ENCODE results near the gene TAF1D.
"Not testable (repeated sequence)": the region's sequence is repeated elsewhere in the genome, so short reads cannot be mapped to it uniquely, and the experiment has no call there.

TAF1D gene

DNA sequence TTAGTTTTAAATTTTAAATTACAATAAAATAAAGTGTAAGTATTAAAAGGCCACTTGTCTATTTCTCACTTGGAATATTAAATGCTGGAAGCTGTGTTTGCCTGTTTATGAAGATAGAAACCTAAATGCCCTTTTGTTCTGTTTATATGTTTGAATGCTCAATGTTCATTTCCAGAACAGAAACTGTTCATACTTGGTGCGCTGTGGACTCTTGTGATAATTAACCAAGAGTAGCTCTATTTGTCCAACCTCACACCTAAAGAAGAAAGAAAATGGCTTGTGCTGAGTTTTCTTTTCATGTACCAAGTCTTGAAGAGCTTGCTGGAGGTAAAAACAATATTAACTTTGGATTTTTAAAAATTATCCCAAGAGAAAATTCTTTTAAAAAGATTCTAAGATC, 5.8 kb upstream of the TAF1D start:
- DNase-seq (ENCODE audit: low spot score): no peak

DNA sequence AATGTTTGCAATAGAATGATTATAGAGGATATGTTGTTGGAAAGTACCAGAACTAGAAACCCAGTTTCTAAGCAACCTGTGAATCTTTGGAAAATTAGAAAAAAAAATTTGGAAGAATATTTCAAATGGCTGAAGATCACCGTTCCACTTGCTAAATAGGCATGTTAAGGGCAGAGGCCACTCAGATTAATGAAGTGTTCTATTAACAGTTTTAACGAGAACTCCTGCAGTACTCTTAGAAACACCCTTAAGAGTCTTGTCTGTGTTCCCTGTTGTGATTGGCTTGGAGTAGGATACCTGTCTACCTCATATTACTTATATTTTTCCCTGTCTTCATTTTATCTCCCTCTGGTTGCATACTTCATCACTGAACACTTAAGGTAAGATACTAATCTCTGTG, 4.8 kb upstream of the TAF1D start:
- no peak for DNase-seq (ENCODE audit: low spot score)

DNA sequence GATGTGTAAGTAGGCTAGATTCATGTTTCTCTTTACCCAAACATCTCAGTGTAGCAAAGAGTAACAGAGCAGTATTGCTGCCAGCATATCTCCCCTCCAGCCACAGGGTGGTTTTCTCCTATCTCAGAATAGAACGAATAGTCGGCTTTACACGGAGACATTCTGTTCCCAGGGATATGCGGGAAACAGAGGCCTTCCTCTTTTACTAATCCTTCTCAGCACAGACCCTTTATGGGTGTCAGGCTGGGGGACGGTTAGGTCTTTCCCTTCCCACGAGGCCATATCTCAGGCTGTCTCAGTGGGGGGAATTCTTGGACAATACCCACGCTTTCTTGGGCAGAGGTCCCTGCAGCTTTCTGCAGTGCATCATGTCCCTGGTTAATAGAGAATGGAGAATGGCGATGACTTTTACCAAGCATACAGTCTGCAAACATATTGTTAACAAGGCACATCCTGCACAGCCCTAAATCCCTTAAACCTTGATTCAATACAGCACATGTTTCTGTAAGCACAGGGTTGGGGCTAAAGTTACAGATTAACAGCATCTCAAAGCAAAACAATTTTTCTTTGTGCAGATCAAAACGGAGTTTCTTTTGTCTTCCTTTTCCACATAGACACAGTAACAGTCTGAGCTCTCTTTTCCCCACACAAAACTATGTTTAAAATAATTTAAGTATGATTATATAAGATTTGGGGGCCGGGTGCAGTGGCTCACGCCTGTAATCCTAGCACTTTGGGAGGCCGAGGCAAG, 3.9 kb upstream of the TAF1D start:
- DNase-seq (ENCODE audit: low spot score): not testable (repeated sequence)

DNA sequence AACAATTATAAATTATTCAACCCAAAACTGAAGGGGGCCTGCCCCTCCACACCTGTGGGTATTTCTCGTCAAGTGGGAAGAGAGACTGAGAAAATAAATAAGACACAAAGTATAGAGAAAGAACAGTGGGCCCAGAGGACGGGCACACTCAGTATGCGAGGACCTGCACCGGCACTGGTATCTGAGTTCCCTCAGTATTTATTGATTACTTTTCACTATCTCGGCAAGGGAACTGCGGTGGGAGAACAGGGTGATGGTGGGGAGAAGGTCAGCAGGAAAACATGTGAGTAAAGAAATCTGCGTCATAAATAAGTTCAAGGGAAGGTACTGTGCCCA, 3.3 kb upstream of the TAF1D start:
- DNase-seq (ENCODE audit: low spot score): no peak

DNA sequence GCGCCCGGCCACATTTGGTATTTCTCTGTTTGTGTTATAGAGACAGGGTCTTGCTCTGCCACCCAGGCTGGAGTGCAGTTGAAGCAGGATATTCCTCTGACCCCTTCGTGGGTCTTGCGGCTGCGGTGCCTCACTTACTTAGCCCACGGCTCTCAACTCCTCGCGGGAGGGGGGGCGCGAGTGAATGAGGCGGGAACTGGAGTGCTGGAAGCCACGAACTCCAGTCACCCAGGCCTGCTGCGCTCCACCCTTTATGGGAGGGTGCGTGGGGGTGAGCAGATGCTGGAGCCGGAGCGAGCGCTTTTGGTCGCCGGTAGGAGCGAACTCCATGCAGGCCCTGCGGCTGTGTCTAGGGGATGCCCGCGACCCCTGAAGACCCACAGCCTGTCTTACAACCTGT, 2.0 kb upstream of the TAF1D start:
- DNase-seq (ENCODE audit: low spot score): no peak

DNA sequence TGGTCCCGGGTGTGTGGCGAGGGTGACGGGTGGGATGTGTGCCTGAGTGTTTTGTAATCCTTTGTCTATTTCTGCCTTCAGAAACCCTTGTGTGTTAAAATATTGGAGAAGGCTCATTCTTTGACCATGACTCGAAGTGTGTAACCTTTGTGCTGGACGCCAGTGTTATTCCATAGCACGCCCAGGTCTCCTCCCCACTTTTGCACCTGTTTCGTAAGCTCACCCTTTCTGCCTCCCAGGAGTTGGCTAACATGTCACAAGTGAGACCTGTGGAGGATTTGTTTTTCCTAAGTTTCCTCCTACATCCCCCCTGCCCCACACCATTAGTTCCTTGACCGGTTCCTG, 559 bp upstream of the TAF1D start:
- no peak for DNase-seq (ENCODE audit: low spot score)

DNA sequence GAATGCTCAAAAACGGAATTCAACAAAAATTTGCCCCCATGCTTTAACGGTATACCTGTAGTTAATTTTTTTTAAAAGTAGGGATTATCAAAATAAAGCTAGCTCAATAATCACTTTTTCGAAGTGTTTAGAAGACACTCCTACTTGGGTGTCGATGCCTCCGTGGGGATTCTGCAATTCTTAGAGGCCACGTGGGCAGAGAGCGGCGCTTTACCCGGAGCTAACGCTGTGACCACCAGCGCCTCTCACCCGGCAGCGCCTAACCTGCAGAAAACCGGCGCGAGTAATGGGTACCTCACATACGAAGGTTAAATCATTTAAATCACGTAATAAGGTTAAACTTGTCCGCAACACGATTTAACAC, 583 bp downstream of the TAF1D start:
- DNase-seq (ENCODE audit: low spot score): peak; percentile 73

DNA sequence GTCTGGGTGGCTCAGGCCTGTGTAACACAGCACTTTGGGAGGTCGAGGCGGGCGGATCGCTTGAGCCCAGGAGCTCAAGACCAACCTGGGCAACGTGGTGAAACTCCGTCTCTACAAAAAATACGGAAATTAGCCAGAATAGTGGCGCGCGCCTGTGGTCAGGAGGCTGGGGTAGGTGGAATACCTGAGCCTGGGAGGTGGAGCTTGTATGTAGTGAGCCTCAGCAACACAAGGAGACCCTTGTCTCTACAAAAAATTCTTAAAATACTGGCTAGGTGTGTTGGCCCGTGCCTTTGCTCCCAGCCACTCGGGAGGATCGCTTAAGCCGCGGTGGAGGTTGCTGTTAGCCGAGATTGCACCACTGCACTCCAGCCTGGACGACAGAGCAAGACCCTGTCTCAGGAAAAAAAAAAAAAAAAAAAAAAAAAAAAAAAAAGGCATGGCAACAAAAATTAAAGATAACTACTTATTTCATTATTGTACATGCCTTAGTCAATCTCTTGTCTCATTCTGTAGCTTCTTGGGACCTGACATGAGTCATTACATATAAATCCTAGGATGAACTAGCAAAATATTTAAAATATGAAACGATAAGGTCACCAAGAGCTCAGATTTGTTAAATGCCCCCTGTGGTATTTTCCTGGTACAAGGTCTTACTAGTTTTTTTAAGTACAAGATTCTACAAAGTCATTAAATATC, 1.1 kb downstream of the TAF1D start:
- no peak for DNase-seq (ENCODE audit: low spot score)

DNA sequence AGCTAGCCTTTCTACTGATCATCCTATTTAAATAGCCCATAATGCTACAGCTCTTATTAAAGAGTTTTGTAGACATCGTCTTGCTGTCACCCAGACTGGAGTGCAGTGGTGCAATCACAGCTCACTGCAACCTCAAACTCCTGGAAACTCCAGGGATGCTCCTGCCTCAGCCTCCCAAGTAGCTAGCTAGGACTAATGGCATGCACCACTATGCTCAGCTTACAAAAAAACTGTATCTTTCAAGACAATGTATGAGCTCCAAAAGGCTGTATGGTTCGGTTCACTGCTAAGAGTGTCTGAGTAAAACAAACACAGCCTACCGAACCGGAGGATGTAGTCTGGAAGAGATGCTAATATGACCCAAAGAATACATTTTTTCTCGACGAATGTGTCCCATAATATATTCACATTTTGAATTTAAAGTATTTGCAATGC, 2.6 kb downstream of the TAF1D start:
- DNase-seq (ENCODE audit: low spot score): no peak

DNA sequence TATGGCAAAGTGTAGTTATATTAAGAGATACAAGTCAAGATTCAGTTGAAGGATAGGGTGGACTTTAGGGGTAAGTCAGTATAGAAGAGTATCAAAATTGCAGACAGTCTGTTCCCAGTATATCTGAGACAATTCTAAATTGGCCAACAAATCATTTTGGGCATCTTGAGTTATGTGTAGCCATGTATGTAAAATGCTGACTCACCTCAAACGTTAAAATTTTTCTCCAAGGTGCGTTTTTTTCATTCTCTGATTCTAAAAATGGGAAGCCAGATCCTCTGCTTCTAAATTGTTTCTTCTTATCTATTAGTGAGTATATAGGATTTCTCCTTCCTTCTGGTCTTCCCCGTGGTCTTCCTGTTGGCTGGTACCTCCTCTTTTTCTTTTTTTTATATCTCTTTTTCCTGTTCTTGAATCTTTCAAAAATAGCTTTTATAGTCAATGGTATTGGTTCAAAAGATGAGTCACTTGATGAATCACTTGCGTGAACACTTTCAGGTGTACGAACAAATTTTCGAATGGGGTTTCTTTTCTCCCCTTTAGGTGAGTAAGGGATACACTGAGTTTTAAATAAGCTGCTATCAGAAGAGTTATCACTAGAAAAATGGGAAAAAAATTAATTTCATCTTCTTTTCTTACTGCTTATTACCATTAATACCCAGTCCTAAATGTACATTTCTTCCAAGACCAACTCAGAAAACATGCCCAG, 3.2 kb downstream of the TAF1D start:
- DNase-seq (ENCODE audit: low spot score): no peak

DNA sequence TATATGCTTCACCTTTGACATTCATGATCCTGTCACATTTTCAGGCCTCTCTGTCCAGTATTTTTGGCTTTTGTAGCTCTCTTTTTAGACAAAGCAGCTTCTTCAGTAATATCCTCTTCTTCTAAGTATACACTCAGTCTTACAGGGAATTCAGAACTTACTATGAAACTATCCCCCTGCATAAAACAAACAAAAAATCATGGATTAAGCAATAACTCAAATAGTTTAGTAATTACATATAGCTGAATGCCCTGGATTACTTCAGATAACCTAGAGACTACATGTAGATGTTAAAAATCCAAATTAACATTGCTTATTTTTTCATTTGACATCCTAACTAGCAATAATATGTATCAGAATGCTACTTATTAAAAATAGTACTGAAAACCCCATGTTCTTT, 5.2 kb downstream of the TAF1D start:
- DNase-seq (ENCODE audit: low spot score): no peak

DNA sequence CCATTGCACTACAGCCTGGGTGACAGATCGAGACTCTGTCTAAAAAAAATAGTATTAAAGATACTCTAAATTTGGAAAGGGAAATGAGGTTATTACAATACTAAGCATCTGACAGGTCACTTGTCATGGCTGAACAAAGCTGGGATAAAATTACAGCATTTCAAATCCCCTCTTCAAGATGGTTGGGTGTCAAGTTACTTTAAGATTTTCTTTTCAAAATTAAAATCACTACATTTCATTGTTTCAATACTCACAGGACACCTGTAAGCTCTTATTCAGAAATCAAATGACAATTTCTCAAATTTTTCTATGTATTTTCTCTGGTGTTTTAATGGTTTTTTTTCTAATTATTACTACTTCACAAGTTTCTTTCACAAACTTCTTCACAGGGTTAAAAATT, 5.7 kb downstream of the TAF1D start:
- no peak for DNase-seq (ENCODE audit: low spot score)

DNA sequence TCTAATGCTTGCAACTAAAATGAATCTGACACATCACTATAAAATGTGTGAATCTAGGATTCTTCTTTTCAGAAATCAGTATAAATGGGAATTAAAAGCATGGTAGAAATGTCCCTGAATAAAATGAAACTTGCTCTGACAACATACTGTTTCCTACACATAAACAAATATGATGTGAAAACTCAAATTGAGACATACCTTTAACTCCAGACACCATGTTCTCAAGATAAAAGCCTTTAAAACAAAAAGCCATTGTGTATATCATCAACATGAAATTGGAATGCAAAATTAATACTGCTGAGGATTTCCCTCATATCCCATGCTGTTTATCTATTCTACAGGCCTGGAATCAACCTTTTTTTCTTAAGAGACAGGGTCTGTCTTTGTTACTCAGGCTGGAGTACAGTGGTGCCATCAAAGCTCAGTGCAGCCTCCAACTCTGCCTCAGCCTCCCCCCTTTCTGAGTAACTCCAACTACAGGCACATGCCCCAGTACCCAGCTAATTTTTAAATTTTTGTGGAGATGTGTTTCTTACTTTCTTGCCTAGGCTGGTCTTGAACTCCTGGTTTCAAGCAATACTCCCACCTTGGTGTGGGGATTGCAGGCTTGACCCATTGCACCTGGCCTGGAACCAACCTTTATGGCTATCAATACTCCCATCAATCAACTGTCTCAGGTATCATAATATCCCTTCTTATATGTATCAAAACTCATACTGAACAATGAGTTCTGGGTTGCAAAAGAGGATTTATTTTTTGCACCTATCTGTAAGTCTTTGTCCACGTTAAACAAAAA, 6.7 kb downstream of the TAF1D start:
- DNase-seq (ENCODE audit: low spot score): no peak

DNA sequence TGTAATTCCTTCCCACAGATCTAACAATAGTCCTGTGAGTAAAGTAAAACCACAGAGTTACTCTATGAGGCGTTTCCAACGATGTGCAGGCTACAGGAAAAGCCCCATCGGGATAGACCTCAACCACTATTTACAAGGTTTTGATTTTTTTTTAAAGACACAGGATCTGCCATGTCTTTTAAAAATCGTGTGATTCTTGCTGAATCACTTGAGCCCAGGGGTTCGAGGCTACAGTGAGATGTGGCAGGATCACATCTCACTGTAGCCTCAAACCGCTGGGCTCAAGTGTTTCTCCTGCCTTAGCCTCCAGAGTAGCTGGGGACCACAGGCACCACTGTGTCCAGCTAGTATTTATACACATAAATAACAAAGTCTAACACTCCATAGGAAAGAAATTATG, 7.8 kb downstream of the TAF1D start:
- no peak for DNase-seq (ENCODE audit: low spot score)

DNA sequence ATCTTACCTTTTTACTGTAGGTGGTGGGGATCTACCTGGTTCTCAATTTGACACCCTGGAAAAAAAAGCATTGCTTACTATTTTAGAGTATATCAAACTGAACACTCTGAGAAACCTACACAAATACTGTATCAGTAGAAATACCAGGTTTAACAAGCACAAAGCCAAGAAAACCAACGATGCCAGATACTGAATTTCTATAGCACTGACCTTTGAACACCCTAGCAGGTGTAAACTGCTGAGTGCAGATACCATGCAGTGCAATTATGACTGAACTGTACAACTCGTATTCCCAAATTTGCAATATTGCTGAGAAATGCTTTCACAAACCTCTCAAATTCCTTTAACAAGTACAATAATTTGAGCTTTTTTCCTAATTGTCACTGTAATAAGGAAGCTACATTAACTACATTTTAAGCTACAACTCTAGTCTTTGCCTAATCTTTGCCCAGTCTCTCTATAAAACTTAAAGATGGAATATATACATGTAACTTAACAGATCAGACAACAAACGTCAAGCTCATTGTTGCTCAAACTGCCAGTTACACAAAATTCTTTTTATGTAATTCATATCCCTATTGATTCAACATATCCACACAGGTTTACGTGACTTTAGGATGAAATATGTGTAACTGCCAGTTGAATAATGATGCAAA, 8.9 kb downstream of the TAF1D start:
- no peak for DNase-seq (ENCODE audit: low spot score)

DNA sequence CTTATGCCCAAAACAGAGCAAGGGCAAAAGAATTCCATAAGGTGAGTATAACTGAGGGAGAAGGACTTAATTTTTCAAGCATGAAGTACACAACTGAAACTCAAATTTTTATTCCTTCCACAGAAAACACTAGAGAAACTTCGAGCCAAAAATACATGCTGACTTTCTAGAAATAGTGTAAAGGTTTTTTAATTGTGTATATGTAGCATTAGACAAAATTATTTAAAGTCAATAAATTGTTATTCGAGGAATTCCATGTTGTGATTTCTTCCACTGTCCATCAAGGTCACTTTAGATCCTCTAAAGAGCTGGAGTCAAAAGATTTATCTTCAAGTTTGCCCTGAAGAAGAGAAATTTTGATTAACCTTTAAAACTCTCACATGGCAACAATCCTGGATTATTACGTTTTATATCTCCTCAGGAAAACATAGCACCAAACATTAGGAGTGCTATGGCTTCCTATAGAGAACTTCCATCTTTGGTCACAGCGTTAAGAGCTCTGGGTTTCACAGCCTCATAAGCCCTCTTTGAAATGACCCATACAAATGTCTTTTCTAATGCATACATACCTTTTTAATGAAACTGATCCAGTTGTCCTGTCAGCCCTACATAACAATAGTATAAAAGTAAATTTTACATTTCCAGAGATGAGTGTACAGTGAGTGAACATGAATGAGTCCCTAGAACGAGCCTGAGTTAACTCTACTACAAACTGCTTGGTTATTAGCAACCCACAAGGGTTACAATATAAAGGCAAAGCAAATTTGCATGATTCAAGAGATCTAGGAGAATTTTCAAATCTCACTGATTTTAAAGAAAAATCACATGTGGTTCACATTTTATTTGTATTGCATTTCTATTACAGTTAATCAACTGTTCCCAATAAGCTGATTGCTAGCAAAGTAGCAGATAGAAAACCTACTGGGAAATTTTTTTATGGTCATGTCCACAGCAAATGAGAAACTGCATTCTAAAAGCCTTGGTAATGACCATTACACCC, 10.9 kb downstream of the TAF1D start:
- no peak for DNase-seq (ENCODE audit: low spot score)

DNA sequence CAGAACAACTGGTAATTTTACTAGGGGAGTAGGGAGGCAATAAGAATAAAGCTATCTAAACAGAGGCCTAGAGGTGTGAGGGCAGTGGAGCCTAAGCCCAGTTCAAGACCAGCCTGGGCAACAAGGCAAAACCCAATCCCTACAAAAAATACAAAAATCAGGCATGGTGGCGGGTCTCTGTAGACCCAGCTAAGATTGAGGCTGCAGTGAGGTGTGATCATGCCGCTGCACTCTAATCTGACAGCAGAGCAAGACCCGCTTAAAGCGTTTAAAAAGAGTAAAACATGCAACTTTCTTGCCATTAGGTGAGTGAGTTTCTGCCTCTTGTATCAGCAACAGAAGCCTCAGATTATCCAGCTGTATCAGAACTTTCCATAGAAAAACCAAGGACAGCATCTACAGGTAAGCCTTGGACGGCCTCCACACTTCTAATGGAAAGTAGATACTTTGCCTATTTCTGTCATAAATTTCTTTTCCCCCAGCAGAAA, 12.1 kb downstream of the TAF1D start:
- no peak for DNase-seq (ENCODE audit: low spot score)

DNA sequence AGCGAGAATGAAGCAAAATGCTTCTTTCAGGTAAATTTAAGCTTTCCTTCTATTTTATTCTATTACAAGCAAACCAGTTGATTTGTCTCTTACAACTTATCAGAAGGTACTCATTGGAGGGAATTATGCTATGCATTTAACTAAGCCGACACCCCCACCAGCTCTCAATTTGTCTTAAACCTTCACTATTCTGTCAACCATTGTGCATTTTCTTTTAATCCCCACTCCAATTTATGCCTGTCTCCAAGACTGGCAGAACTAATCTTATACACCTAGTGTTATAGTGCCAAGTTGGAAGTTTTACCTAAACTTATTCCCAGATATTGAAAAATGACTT, 12.5 kb downstream of the TAF1D start:
- no peak for DNase-seq (ENCODE audit: low spot score)

DNA sequence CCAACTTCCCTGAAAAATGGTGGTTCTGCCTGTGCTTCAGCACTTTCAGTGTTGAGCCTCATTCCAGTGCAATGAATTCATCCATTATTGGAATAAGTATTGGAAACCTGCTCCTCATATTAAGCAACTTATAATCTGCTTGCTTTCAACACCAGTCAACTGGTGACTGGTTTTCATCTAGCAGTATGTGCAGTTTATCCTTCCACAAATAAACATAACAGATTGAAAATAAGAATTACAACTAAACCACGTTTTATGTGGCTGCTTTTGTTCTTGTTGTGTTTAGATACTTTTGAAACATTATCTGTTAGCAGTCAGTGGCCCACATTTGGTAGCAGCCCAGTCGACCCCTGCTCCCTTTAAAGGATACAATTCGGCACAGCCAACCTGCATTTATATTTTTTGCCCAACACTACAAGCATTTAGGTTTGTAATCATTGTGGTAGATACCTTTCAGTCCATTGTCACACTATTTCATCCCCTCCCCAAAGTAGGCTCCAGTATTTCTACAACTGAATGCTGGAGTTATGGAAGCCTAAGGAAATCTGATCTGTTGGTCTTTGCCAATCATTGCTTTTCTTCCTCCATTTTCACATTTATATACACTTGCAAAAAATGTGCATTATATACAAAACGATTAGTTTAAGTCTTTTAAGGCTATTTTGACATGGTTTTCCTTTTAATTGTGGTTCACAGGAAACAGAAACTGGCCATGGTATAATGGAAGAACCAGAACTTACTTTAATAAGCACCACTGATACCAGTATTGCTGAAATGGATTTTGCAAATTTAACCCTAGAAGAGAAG, 13.1 kb downstream of the TAF1D start:
- no peak for DNase-seq (ENCODE audit: low spot score)

DNA sequence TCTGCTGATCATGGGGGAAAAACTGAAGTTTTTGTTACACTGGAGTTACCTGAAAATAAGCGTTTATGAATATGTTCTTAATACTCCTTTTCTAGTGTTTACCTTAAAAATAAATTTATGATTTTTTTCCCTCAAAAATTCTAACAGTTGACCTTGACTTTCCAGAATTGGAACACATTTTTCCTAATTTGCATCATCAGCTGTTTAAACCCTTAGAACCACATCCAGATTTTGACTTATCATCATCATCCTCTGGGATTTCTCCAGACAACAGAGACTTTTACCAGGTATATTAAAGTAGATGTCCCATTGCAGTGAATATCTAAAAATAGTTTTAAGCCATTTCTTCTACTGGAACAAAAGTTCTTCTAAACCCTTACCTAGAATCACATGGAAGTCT, 17.2 kb downstream of the TAF1D start:
- no peak for DNase-seq (ENCODE audit: low spot score)
